Glomerular visceral epithelial cell (primary cell): ENCODE measurements around the gene MANSC4.

ENCODE experiments used
- DNase-seq: peaks from one replicate; pipeline ENCODE4 v3.0.0-alpha.2; 2016; ENCODE audit errors: extremely low spot score

MANSC4 gene

GRCh38 chr12:27779920-27780611 lies at the start of gene MANSC4, which contains the start of gene KLHL42:
MANSC4 (minus strand) TSS chr12:27780236; CDS start chr12:27771276, 8,960 bp downstream.
KLHL42 (plus strand) TSS chr12:27780233; CDS start chr12:27780331, 98 bp downstream.
- peak; percentile 73 for DNase-seq

GRCh38 chr12:27828196-27828595 lies 48.2 kb upstream of the MANSC4 start:
- DNase-seq, result no peak

GRCh38 chr12:27826076-27826475 lies 46.0 kb upstream of the MANSC4 start:
- no peak for DNase-seq

- DNase-seq, result no peak
Measured at GRCh38 chr12:27824126-27824842, 44.2 kb upstream of the MANSC4 start.

- DNase-seq, result no peak
Measured at GRCh38 chr12:27823038-27823437, 43.0 kb upstream of the MANSC4 start.

- DNase-seq, result peak; percentile 72
Measured at GRCh38 chr12:27822076-27822712, 42.2 kb upstream of the MANSC4 start.

GRCh38 chr12:27821259-27821973 lies 41.4 kb upstream of the MANSC4 start:
- DNase-seq, result peak; percentile 74

GRCh38 chr12:27820564-27820963 lies 40.5 kb upstream of the MANSC4 start:
- DNase-seq, result no peak

- DNase-seq, result no peak
Measured at GRCh38 chr12:27818401-27818918, 38.4 kb upstream of the MANSC4 start.

GRCh38 chr12:27817766-27818165 lies 37.7 kb upstream of the MANSC4 start:
- no peak for DNase-seq

GRCh38 chr12:27814851-27815591 lies 35.0 kb upstream of the MANSC4 start:
- no peak for DNase-seq

- DNase-seq, result no peak
Measured at GRCh38 chr12:27814411-27814810, 34.4 kb upstream of the MANSC4 start.

- DNase-seq, result no peak
Measured at GRCh38 chr12:27812502-27812901, 32.5 kb upstream of the MANSC4 start.

GRCh38 chr12:27810756-27811155 lies 30.7 kb upstream of the MANSC4 start:
- DNase-seq, result no peak

GRCh38 chr12:27808841-27809240 lies 28.8 kb upstream of the MANSC4 start:
- DNase-seq, result no peak

GRCh38 chr12:27807063-27807703 lies 27.1 kb upstream of the MANSC4 start:
- no peak for DNase-seq

GRCh38 chr12:27806259-27806658 lies 26.2 kb upstream of the MANSC4 start:
- no peak for DNase-seq

GRCh38 chr12:27805238-27805637 lies 25.2 kb upstream of the MANSC4 start:
- no peak for DNase-seq

- DNase-seq, result no peak
Measured at GRCh38 chr12:27802936-27803335, 22.9 kb upstream of the MANSC4 start.

GRCh38 chr12:27802511-27802910 lies 22.5 kb upstream of the MANSC4 start:
- DNase-seq, result no peak

GRCh38 chr12:27801630-27802029 lies 21.6 kb upstream of the MANSC4 start:
- DNase-seq, result no peak
